Keratinocyte (primary cell): Measurements from ENCODE around the gene ACSF3. TPM values are rescaled to one million over a fixed set of nuclear protein-coding genes. Genes with fewer than 3 reads are reported as not detected.

Experiments
- DNase-seq: peaks from one replicate; pipeline ENCODE4 v3.0.0-alpha.2; 2011; ENCODE audit warnings: low read depth, missing footprints, low spot score
- FAIRE-seq: peaks from 2 replicates; lab custom pipeline; 2011; peaks lifted over from hg19 to GRCh38; lab: Jason Lieb, UNC
- H2AFZ ChIP-seq: 2 replicates; pipeline ENCODE4 v1.6.0; 2012; ENCODE audit warnings: low read length, control low read depth, inconsistent platforms; ENCODE audit not compliant: control insufficient read depth
- H3K27ac ChIP-seq: 2 replicates; pipeline ENCODE4 v1.5.1; 2011; ENCODE audit warnings: low read length; ENCODE audit not compliant: control insufficient read depth, insufficient read depth
- H3K27me3 ChIP-seq: 3 replicates; pipeline ENCODE4 v1.6.0; 2011; ENCODE audit warnings: low read length; ENCODE audit not compliant: control insufficient read depth, insufficient read depth; ENCODE audit errors: extremely low read depth
- H3K36me3 ChIP-seq, 2 experiments: 2 replicates in 1 of 2; 3 replicates in 1 of 2; pipeline ENCODE4 v1.5.1; 2011; ENCODE audit warnings: low read length in 2 of 2, mild to moderate bottlenecking in 1 of 2; ENCODE audit not compliant: control insufficient read depth in 2 of 2, insufficient read depth in 2 of 2; ENCODE audit errors: extremely low read depth in 1 of 2
- H3K4me1 ChIP-seq: 3 replicates; pipeline ENCODE4 v1.5.1; 2011; ENCODE audit warnings: low read length; ENCODE audit not compliant: control insufficient read depth, insufficient read depth; ENCODE audit errors: extremely low read depth
- H3K4me2 ChIP-seq: 3 replicates; pipeline ENCODE4 v1.6.0; 2011; ENCODE audit warnings: low read depth, low read length; ENCODE audit not compliant: control insufficient read depth, insufficient read depth; ENCODE audit errors: extremely low read depth
- H3K4me3 ChIP-seq, 3 experiments: fragments of 200-600 bp in 1 of 3; sonication (generic) in 1 of 3; 2 replicates in 2 of 3; 3 replicates in 1 of 3; pipeline ENCODE4 v1.5.1; 2011 to 2016; ENCODE audit warnings: low read length in 3 of 3, mild to moderate bottlenecking in 3 of 3, control low read depth in 2 of 3, inconsistent platforms in 1 of 3, low read depth in 1 of 3, mixed read lengths in 1 of 3, mixed run types in 1 of 3, moderate library complexity in 1 of 3; ENCODE audit not compliant: control insufficient read depth in 2 of 3, insufficient read depth in 2 of 3; ENCODE audit errors: extremely low read depth in 1 of 3
- H3K79me2 ChIP-seq: 2 replicates; pipeline ENCODE4 v1.6.0; 2012; ENCODE audit warnings: low read length; ENCODE audit not compliant: control insufficient read depth, insufficient read depth
- H3K9ac ChIP-seq: 3 replicates; pipeline ENCODE4 v1.6.0; 2011; ENCODE audit warnings: low read length; ENCODE audit not compliant: control insufficient read depth, insufficient read depth; ENCODE audit errors: extremely low read depth
- H3K9me1 ChIP-seq: 3 replicates; pipeline ENCODE4 v1.6.0; 2011; ENCODE audit warnings: low read length; ENCODE audit not compliant: control insufficient read depth, insufficient read depth; ENCODE audit errors: extremely low read depth
- H3K9me3 ChIP-seq: 2 replicates; pipeline ENCODE4 v1.5.1; 2012; ENCODE audit warnings: low read depth, low read length; ENCODE audit not compliant: control insufficient read depth
- H4K20me1 ChIP-seq: 3 replicates; pipeline ENCODE4 v1.6.0; 2011; ENCODE audit warnings: low read length; ENCODE audit not compliant: control insufficient read depth, insufficient read depth; ENCODE audit errors: extremely low read depth
- EZH2 ChIP-seq: IDR thresholded peaks from one replicate; pipeline ENCODE4 v1.6.1; 2012; ENCODE audit warnings: inconsistent platforms, mild to moderate bottlenecking, low read length, moderate library complexity
- dilution Hi-C: fragments of 300-500 bp; cut with MboI; formaldehyde crosslinking; loops from one replicate; pipeline ENCODE4 v1.7.0; 2020; ENCODE audit warnings: low sequenced_read_pairs; ENCODE audit not compliant: extremely low pct_ligation_motif_present
- polyA plus RNA-seq, 5 experiments: library from polyadenylated mRNA; depleted of rRNA in 3 of 5; stranded (reverse) in 3 of 5; stranded (forward) in 1 of 5; unstranded in 1 of 5; fragments of >200 nt; gene quantifications; 1 replicate in 1 of 5; 2 replicates in 3 of 5; 3 replicates in 1 of 5; pipeline versions ENCODE4 v1.2.1 to v1.2.3, GENCODE V29; 2011 to 2012; ENCODE audit warnings: missing spikeins in 2 of 5, low read depth in 1 of 5, low replicate concordance in 1 of 5
- TF ChIP-seq, protein P1 (sequence below), 3 experiments: IDR thresholded peaks in 1 of 3; conservative IDR thresholded peaks in 1 of 3; optimal IDR thresholded peaks in 1 of 3; 2 replicates in 2 of 3; 3 replicates in 1 of 3; pipeline versions ENCODE3 to v1.5.1; 2011; ENCODE audit warnings: low read length in 3 of 3, mild to moderate bottlenecking in 3 of 3, moderate library complexity in 2 of 3, control low read depth in 1 of 3, inconsistent platforms in 1 of 3; ENCODE audit not compliant: insufficient read depth in 2 of 3; ENCODE audit errors: extremely low read depth in 1 of 3

Gene ACSF3
- polyA plus RNA-seq, 1 donor (not counting 4 experiments of a cell fraction or from before 2014, with no cell fraction given) = 13.4 TPM

DNA sequence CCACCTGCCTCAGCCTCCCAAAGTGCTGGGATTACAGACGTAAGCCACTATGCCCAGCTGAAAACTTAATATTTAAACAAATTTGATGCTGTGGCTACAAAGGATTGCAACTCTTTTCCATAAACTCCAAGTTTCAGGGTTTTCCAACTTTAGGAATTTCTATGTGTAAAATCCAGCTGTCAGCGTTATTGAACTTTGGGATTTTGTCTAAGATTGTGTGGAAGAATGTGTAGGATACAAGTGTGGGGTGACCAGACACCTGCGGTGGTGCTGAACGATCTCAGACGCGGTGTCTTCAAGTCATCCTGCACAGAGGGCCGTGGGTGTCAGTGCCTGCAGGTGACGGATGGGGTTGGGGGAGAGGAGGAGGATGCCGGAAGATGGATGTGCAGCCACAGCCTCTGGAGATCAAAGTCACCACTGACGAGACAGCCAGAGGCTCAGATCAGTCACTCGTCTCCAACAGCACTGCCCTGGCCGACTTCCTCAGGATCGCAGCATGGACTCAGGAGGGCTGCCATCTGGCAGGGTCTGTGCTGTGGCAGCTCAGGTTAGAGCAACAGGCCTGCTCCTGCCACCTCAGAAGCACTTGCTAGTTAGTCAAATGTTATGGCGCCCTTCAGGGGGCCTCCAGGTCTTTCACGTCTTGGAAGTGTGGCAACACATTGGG is 13.0 kb downstream of the ACSF3 start:
- no peaks in the 10 kb centered on the region for H3K4me1 ChIP-seq
- no peak overlapping the region for H3K27ac ChIP-seq
- DNase-seq (no peak), FAIRE-seq (no peak)
- H3K4me3 ChIP-seq = no peak overlapping the region
- H3K9me3 ChIP-seq = no peaks in the 10 kb centered on the region
- H3K9me1 ChIP-seq = no peaks in the 10 kb centered on the region
- H2AFZ ChIP-seq = no peak overlapping the region
- TF ChIP-seq, protein P1, sequence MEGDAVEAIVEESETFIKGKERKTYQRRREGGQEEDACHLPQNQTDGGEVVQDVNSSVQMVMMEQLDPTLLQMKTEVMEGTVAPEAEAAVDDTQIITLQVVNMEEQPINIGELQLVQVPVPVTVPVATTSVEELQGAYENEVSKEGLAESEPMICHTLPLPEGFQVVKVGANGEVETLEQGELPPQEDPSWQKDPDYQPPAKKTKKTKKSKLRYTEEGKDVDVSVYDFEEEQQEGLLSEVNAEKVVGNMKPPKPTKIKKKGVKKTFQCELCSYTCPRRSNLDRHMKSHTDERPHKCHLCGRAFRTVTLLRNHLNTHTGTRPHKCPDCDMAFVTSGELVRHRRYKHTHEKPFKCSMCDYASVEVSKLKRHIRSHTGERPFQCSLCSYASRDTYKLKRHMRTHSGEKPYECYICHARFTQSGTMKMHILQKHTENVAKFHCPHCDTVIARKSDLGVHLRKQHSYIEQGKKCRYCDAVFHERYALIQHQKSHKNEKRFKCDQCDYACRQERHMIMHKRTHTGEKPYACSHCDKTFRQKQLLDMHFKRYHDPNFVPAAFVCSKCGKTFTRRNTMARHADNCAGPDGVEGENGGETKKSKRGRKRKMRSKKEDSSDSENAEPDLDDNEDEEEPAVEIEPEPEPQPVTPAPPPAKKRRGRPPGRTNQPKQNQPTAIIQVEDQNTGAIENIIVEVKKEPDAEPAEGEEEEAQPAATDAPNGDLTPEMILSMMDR (optimal IDR thresholded peaks at IDR 0.05 in 1 of 3, IDR thresholded peaks at IDR 0.05 in 1 of 3, conservative IDR thresholded peaks at IDR 0.05 in 1 of 3; ENCODE audit: extremely low read depth in 1 of 3, insufficient read depth in 2 of 3, low read length in 3 of 3) = no peak
- no peak for TF ChIP-seq EZH2
- no peak overlapping the region for H3K4me2 ChIP-seq
- H3K79me2 ChIP-seq = no peaks in the 10 kb centered on the region
- H3K9ac ChIP-seq = no peak overlapping the region
- peaks cover 3% of the 10 kb centered on the region for H4K20me1 ChIP-seq
- dilution Hi-C loops = no loop called here
- H3K27me3 ChIP-seq = no peaks in the 10 kb centered on the region
- peaks cover 26 to 30% of the 10 kb centered on the region in 2 experiments for H3K36me3 ChIP-seq

DNA sequence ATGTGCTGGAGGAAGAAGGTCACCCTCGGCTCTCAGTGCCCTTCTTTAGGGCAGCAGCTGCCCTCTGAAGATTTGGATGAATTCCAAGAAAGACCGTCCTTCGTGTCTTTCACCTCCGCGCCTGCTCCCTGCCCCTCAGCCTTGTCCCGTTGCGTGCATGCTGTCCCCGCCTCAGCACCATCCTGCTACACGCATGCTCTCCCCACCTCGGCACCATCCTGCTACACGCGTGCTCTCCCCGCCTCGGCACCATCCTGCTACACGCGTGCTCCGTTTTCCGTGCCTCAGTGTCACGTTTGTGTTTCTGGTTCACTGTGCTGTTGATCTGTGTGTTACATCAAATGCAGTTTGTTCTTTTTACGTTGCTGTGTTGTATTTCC is 13.5 kb downstream of the ACSF3 start:
- no peak for TF ChIP-seq EZH2
- TF ChIP-seq, protein P1 (optimal IDR thresholded peaks at IDR 0.05 in 1 of 3, IDR thresholded peaks at IDR 0.05 in 1 of 3, conservative IDR thresholded peaks at IDR 0.05 in 1 of 3; ENCODE audit: extremely low read depth in 1 of 3, insufficient read depth in 2 of 3, low read length in 3 of 3) = no peak
- Histone ChIP-seq H3K4me3 (no peak overlapping the region), H3K27me3 (no peaks in the 10 kb centered on the region), H4K20me1 (peaks cover 3% of the 10 kb centered on the region), H3K79me2 (no peaks in the 10 kb centered on the region), H3K27ac (no peak overlapping the region), H3K4me1 (no peaks in the 10 kb centered on the region), H3K9me3 (no peaks in the 10 kb centered on the region), H3K9ac (no peak overlapping the region), H3K4me2 (no peak overlapping the region), H3K9me1 (no peaks in the 10 kb centered on the region), H2AFZ (no peak overlapping the region), H3K36me3 (peaks cover 24 to 25% of the 10 kb centered on the region in 2 experiments)
- FAIRE-seq (no peak), DNase-seq (no peak)
- dilution Hi-C loops = no loop called here
